H9 (cell line): Measurements from ENCODE around the gene RPP25. TPM values are rescaled to one million over a fixed set of nuclear protein-coding genes. Genes with fewer than 3 reads are reported as not detected.

Experiments used
- DNase-seq: peaks from one replicate; pipeline ENCODE4 v3.0.0-alpha.2; 2017
- H2AFZ ChIP-seq: one replicate; pipeline ENCODE4 v1.6.1; 2013; ENCODE audit warnings: mild to moderate bottlenecking, low read length, control low read depth, moderate library complexity
- H2AK5ac ChIP-seq: 2 replicates; pipeline ENCODE4 v1.6.1; 2013; ENCODE audit warnings: low read length, control low read depth, mixed read lengths; ENCODE audit not compliant: insufficient read length
- H2BK120ac ChIP-seq: one replicate; pipeline ENCODE4 v1.6.1; 2013; ENCODE audit warnings: low read depth, mild to moderate bottlenecking, low read length, control low read depth, inconsistent platforms; ENCODE audit not compliant: poor library complexity, severe bottlenecking
- H2BK12ac ChIP-seq: 2 replicates; pipeline ENCODE4 v1.6.1; 2013; ENCODE audit warnings: low read length, control low read depth, mixed read lengths, low read depth; ENCODE audit not compliant: insufficient read length
- H2BK15ac ChIP-seq: 2 replicates; pipeline ENCODE4 v1.6.1; 2013; ENCODE audit warnings: low read depth, low read length, control low read depth
- H2BK20ac ChIP-seq: one replicate; pipeline ENCODE4 v1.6.1; 2013; ENCODE audit warnings: low read depth, mild to moderate bottlenecking, low read length, control low read depth, inconsistent platforms; ENCODE audit not compliant: poor library complexity, severe bottlenecking
- H2BK5ac ChIP-seq: 2 replicates; pipeline ENCODE4 v1.6.1; 2013; ENCODE audit warnings: low read length, control low read depth, mixed read lengths; ENCODE audit not compliant: insufficient read length
- H3K14ac ChIP-seq: 2 replicates; pipeline ENCODE4 v1.6.1; 2013; ENCODE audit warnings: low read length, control low read depth; ENCODE audit not compliant: insufficient read depth
- H3K18ac ChIP-seq: 2 replicates; pipeline ENCODE4 v1.6.1; 2013; ENCODE audit warnings: low read depth, mild to moderate bottlenecking, mixed read lengths, low read length, control low read depth; ENCODE audit not compliant: insufficient read length
- H3K23ac ChIP-seq: 2 replicates; pipeline ENCODE4 v1.6.1; 2013; ENCODE audit warnings: low read length, control low read depth, mixed read lengths, low read depth; ENCODE audit not compliant: insufficient read length
- H3K23me2 ChIP-seq: 2 replicates; pipeline ENCODE4 v1.6.1; 2013; ENCODE audit warnings: low read depth, mild to moderate bottlenecking, mixed read lengths, low read length, control low read depth; ENCODE audit not compliant: insufficient read length, poor library complexity, severe bottlenecking
- H3K27ac ChIP-seq: 2 replicates; pipeline ENCODE4 v1.5.1; 2013; ENCODE audit warnings: low read length, control low read depth, mixed read lengths, low read depth; ENCODE audit not compliant: insufficient read length
- H3K27me3 ChIP-seq: 2 replicates; pipeline ENCODE4 v1.6.1; 2013; ENCODE audit warnings: low read length, control low read depth, inconsistent platforms; ENCODE audit not compliant: insufficient read depth
- H3K4ac ChIP-seq: 2 replicates; pipeline ENCODE4 v1.6.1; 2013; ENCODE audit warnings: low read depth, mild to moderate bottlenecking, control low read depth, inconsistent platforms, low read length, moderate library complexity
- H3K4me1 ChIP-seq: 2 replicates; pipeline ENCODE4 v1.6.1; 2013; ENCODE audit warnings: low read length, control low read depth, inconsistent platforms; ENCODE audit not compliant: insufficient read depth
- H3K4me2 ChIP-seq: 2 replicates; pipeline ENCODE4 v1.6.1; 2013; ENCODE audit warnings: low read length, control low read depth, mixed read lengths; ENCODE audit not compliant: insufficient read length, insufficient read depth
- H3K56ac ChIP-seq: 2 replicates; pipeline ENCODE4 v1.6.1; 2013; ENCODE audit warnings: low read depth, mild to moderate bottlenecking, mixed read lengths, low read length, control low read depth; ENCODE audit not compliant: insufficient read length
- H3K79me1 ChIP-seq: 2 replicates; pipeline ENCODE4 v1.6.1; 2013; ENCODE audit warnings: low read depth, mild to moderate bottlenecking, moderate library complexity, low read length, control low read depth, inconsistent platforms; ENCODE audit not compliant: insufficient read depth, poor library complexity, severe bottlenecking
- H3K79me2 ChIP-seq: 2 replicates; pipeline ENCODE4 v1.6.1; 2013; ENCODE audit warnings: low read length, control low read depth, inconsistent platforms; ENCODE audit not compliant: insufficient read depth
- H3K9ac ChIP-seq: 2 replicates; pipeline ENCODE4 v1.6.1; 2013; ENCODE audit warnings: low read length, control low read depth, mixed read lengths; ENCODE audit not compliant: insufficient read length; ENCODE audit errors: extremely low read depth
- H3K9me3 ChIP-seq: one replicate; pipeline ENCODE4 v1.6.1; 2013; ENCODE audit warnings: low read depth, low read length, inconsistent platforms; ENCODE audit not compliant: control insufficient read depth
- H3T11ph ChIP-seq: one replicate; pipeline ENCODE4 v1.6.1; 2013; ENCODE audit warnings: mild to moderate bottlenecking, low read length, control low read depth, inconsistent platforms
- H4K20me1 ChIP-seq: one replicate; pipeline ENCODE4 v1.6.1; 2013; ENCODE audit not compliant: control insufficient read depth, insufficient read length, insufficient read depth
- H4K5ac ChIP-seq: 2 replicates; pipeline ENCODE4 v1.6.1; 2013; ENCODE audit warnings: low read depth, mild to moderate bottlenecking, mixed read lengths, low read length, control low read depth; ENCODE audit not compliant: insufficient read length
- H4K8ac ChIP-seq: replicated peaks from 2 replicates; pipeline ENCODE4 v1.6.1; 2013; ENCODE audit warnings: low read length, control low read depth, mixed read lengths, low read depth; ENCODE audit not compliant: insufficient read length
- H4K91ac ChIP-seq: 2 replicates; pipeline ENCODE4 v1.6.1; 2013; ENCODE audit warnings: low read depth, mild to moderate bottlenecking, moderate library complexity, mixed read lengths, low read length, control low read depth; ENCODE audit not compliant: insufficient read length
- H3K27ac Mint-ChIP-seq, 3 experiments: 2 replicates in 2 of 3; 3 replicates in 1 of 3; pipeline ENCODE4 v1.8.0; 2020 to 2021; ENCODE audit warnings: mixed read lengths in 3 of 3, mild to moderate bottlenecking in 1 of 3, moderate library complexity in 1 of 3
- H3K27me3 Mint-ChIP-seq: 2 replicates; pipeline ENCODE4 v1.8.0; 2021; ENCODE audit warnings: low read depth, mild to moderate bottlenecking, moderate library complexity, mixed read lengths
- H3K36me3 Mint-ChIP-seq, 3 experiments: 2 replicates in 2 of 3; 3 replicates in 1 of 3; pipeline ENCODE4 v1.8.0; 2020 to 2021; ENCODE audit warnings: low read depth in 3 of 3, mixed read lengths in 3 of 3; ENCODE audit not compliant: insufficient read depth in 1 of 3
- H3K4me1 Mint-ChIP-seq, 2 experiments: 2 replicates each; pipeline ENCODE4 v1.8.0; 2020; ENCODE audit warnings: mixed read lengths in 2 of 2
- H3K4me3 Mint-ChIP-seq, 2 experiments: 2 replicates in 1 of 2; 3 replicates in 1 of 2; pipeline ENCODE4 v1.8.0; 2020 to 2021; ENCODE audit warnings: mild to moderate bottlenecking in 2 of 2, mixed read lengths in 2 of 2, moderate library complexity in 1 of 2
- H3K9me3 Mint-ChIP-seq, 2 experiments: 2 replicates in 1 of 2; 3 replicates in 1 of 2; pipeline ENCODE4 v1.8.0; 2020; ENCODE audit warnings: mild to moderate bottlenecking in 2 of 2, mixed read lengths in 2 of 2, moderate library complexity in 1 of 2
- WGBS: extraction: QIAGEN DNeasy Blood & Tissue Kit; methylation state at CpG from one replicate; pipeline ENCODE4 v1.1.7; 2013; ENCODE audit warnings: missing lambda C conversion rate, low lambda C conversion rate, mixed read lengths; ENCODE audit not compliant: insufficient read length; ENCODE audit errors: extremely low coverage; 5-methylcytosine and 5-hydroxymethylcytosine counted together
- total RNA-seq: library from RNA; stranded (reverse); gene quantifications from 2 replicates; pipeline ENCODE4 v1.2.1, GENCODE V29; 2021
- TF ChIP-seq, protein P1 (sequence below): fragments of 200-600 bp; sonication (generic); conservative IDR thresholded peaks from 3 replicates; pipeline ENCODE4 v1.8.0; 2021; ENCODE audit warnings: antibody characterized with exemption, mild to moderate bottlenecking

RPP25 gene
- total RNA-seq, 1 experiment from 2014 or later: 12.6 TPM

DNA sequence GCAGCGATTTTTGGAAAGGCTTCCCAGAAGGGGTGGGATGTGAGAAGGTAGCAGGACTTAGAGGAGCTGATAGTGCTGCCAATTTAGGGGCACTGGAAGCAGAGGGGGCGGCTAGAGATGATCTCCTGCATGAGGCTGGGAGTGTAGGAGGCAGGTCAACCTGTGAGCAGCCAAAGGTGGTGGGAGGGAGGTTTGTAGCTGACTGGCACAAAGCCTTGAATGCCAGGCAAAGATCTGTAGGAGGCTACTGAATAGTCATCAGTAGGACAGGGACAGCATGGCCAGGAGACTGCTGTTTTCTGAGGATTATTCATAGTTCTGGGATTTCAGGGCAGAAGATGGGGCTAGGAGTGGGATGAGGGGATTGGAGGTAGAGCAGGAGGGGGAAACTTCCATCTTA, 41.0 kb upstream of the RPP25 start:
- Histone ChIP-seq H3K14ac (no peak overlapping the region), H2BK15ac (no peak overlapping the region), H3K4me2 (no peak overlapping the region), H3K4ac (no peak overlapping the region), H3K56ac (no peak overlapping the region), H3K27me3 (no peaks in the 10 kb centered on the region), H4K20me1 (no peaks in the 10 kb centered on the region), H3K23me2 (peaks cover 8% of the 10 kb centered on the region), H3K9me3 (no peaks in the 10 kb centered on the region), H2AFZ (no peak overlapping the region), H3K79me2 (no peaks in the 10 kb centered on the region; the same call in 1 of the 2 replicates), H3K79me1 (peaks cover 2% of the 10 kb centered on the region), H2BK120ac (no peak overlapping the region), H2AK5ac (no peak overlapping the region), H3K4me1 (no peaks in the 10 kb centered on the region), H4K5ac (no peak overlapping the region), H3T11ph (no peak overlapping the region), H2BK12ac (no peak overlapping the region), H3K27ac (no peak overlapping the region), H3K23ac (no peak overlapping the region), H3K18ac (no peak overlapping the region), H4K91ac (no peak overlapping the region), H3K9ac (no peak overlapping the region), H4K8ac (no peak overlapping the region), H2BK20ac (no peak overlapping the region), H2BK5ac (no peak overlapping the region)
- Mint-ChIP-seq H3K9me3 (peaks cover 2 to 4% of the 10 kb centered on the region in 2 experiments; a peak in 3 of 5 replicates), H3K4me3 (peak overlapping the region; percentile 27 to 45; a peak in 3 of 5 replicates), H3K36me3 (peaks cover 12 to 26% (median 20%) of the 10 kb centered on the region in 3 experiments; a peak in 6 of 7 replicates), H3K4me1 (peaks cover 13 to 19% of the 10 kb centered on the region in 2 experiments), H3K27ac (no peak overlapping the region; a peak in 1 of 7 replicates), H3K27me3 (peaks cover 13% of the 10 kb centered on the region)
- DNase-seq: no peak
- TF ChIP-seq, protein P1, sequence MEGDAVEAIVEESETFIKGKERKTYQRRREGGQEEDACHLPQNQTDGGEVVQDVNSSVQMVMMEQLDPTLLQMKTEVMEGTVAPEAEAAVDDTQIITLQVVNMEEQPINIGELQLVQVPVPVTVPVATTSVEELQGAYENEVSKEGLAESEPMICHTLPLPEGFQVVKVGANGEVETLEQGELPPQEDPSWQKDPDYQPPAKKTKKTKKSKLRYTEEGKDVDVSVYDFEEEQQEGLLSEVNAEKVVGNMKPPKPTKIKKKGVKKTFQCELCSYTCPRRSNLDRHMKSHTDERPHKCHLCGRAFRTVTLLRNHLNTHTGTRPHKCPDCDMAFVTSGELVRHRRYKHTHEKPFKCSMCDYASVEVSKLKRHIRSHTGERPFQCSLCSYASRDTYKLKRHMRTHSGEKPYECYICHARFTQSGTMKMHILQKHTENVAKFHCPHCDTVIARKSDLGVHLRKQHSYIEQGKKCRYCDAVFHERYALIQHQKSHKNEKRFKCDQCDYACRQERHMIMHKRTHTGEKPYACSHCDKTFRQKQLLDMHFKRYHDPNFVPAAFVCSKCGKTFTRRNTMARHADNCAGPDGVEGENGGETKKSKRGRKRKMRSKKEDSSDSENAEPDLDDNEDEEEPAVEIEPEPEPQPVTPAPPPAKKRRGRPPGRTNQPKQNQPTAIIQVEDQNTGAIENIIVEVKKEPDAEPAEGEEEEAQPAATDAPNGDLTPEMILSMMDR: no peak
- WGBS: no CpG with 5 or more reads among the region's 2 CpGs
